H9 (cell line): ENCODE results near the gene PPP1R14C. TPM values are rescaled to one million over a fixed set of nuclear protein-coding genes. Genes with fewer than 3 reads are reported as not detected.

Experiments used
- DNase-seq: peaks from one replicate; pipeline ENCODE4 v3.0.0-alpha.2; 2017
- H2AFZ ChIP-seq: one replicate; pipeline ENCODE4 v1.6.1; 2013; ENCODE audit warnings: mild to moderate bottlenecking, low read length, control low read depth, moderate library complexity
- H2AK5ac ChIP-seq: 2 replicates; pipeline ENCODE4 v1.6.1; 2013; ENCODE audit warnings: low read length, control low read depth, mixed read lengths; ENCODE audit not compliant: insufficient read length
- H2BK120ac ChIP-seq: one replicate; pipeline ENCODE4 v1.6.1; 2013; ENCODE audit warnings: low read depth, mild to moderate bottlenecking, low read length, control low read depth, inconsistent platforms; ENCODE audit not compliant: poor library complexity, severe bottlenecking
- H2BK12ac ChIP-seq: 2 replicates; pipeline ENCODE4 v1.6.1; 2013; ENCODE audit warnings: low read length, control low read depth, mixed read lengths, low read depth; ENCODE audit not compliant: insufficient read length
- H2BK15ac ChIP-seq: 2 replicates; pipeline ENCODE4 v1.6.1; 2013; ENCODE audit warnings: low read depth, low read length, control low read depth
- H2BK20ac ChIP-seq: one replicate; pipeline ENCODE4 v1.6.1; 2013; ENCODE audit warnings: low read depth, mild to moderate bottlenecking, low read length, control low read depth, inconsistent platforms; ENCODE audit not compliant: poor library complexity, severe bottlenecking
- H2BK5ac ChIP-seq: 2 replicates; pipeline ENCODE4 v1.6.1; 2013; ENCODE audit warnings: low read length, control low read depth, mixed read lengths; ENCODE audit not compliant: insufficient read length
- H3K14ac ChIP-seq: 2 replicates; pipeline ENCODE4 v1.6.1; 2013; ENCODE audit warnings: low read length, control low read depth; ENCODE audit not compliant: insufficient read depth
- H3K18ac ChIP-seq: 2 replicates; pipeline ENCODE4 v1.6.1; 2013; ENCODE audit warnings: low read depth, mild to moderate bottlenecking, mixed read lengths, low read length, control low read depth; ENCODE audit not compliant: insufficient read length
- H3K23ac ChIP-seq: 2 replicates; pipeline ENCODE4 v1.6.1; 2013; ENCODE audit warnings: low read length, control low read depth, mixed read lengths, low read depth; ENCODE audit not compliant: insufficient read length
- H3K23me2 ChIP-seq: 2 replicates; pipeline ENCODE4 v1.6.1; 2013; ENCODE audit warnings: low read depth, mild to moderate bottlenecking, mixed read lengths, low read length, control low read depth; ENCODE audit not compliant: insufficient read length, poor library complexity, severe bottlenecking
- H3K27ac ChIP-seq: 2 replicates; pipeline ENCODE4 v1.5.1; 2013; ENCODE audit warnings: low read length, control low read depth, mixed read lengths, low read depth; ENCODE audit not compliant: insufficient read length
- H3K27me3 ChIP-seq: 2 replicates; pipeline ENCODE4 v1.6.1; 2013; ENCODE audit warnings: low read length, control low read depth, inconsistent platforms; ENCODE audit not compliant: insufficient read depth
- H3K4ac ChIP-seq: 2 replicates; pipeline ENCODE4 v1.6.1; 2013; ENCODE audit warnings: low read depth, mild to moderate bottlenecking, control low read depth, inconsistent platforms, low read length, moderate library complexity
- H3K4me1 ChIP-seq: 2 replicates; pipeline ENCODE4 v1.6.1; 2013; ENCODE audit warnings: low read length, control low read depth, inconsistent platforms; ENCODE audit not compliant: insufficient read depth
- H3K4me2 ChIP-seq: 2 replicates; pipeline ENCODE4 v1.6.1; 2013; ENCODE audit warnings: low read length, control low read depth, mixed read lengths; ENCODE audit not compliant: insufficient read length, insufficient read depth
- H3K56ac ChIP-seq: 2 replicates; pipeline ENCODE4 v1.6.1; 2013; ENCODE audit warnings: low read depth, mild to moderate bottlenecking, mixed read lengths, low read length, control low read depth; ENCODE audit not compliant: insufficient read length
- H3K79me1 ChIP-seq: 2 replicates; pipeline ENCODE4 v1.6.1; 2013; ENCODE audit warnings: low read depth, mild to moderate bottlenecking, moderate library complexity, low read length, control low read depth, inconsistent platforms; ENCODE audit not compliant: insufficient read depth, poor library complexity, severe bottlenecking
- H3K79me2 ChIP-seq: 2 replicates; pipeline ENCODE4 v1.6.1; 2013; ENCODE audit warnings: low read length, control low read depth, inconsistent platforms; ENCODE audit not compliant: insufficient read depth
- H3K9ac ChIP-seq: 2 replicates; pipeline ENCODE4 v1.6.1; 2013; ENCODE audit warnings: low read length, control low read depth, mixed read lengths; ENCODE audit not compliant: insufficient read length; ENCODE audit errors: extremely low read depth
- H3K9me3 ChIP-seq: one replicate; pipeline ENCODE4 v1.6.1; 2013; ENCODE audit warnings: low read depth, low read length, inconsistent platforms; ENCODE audit not compliant: control insufficient read depth
- H3T11ph ChIP-seq: one replicate; pipeline ENCODE4 v1.6.1; 2013; ENCODE audit warnings: mild to moderate bottlenecking, low read length, control low read depth, inconsistent platforms
- H4K20me1 ChIP-seq: one replicate; pipeline ENCODE4 v1.6.1; 2013; ENCODE audit not compliant: control insufficient read depth, insufficient read length, insufficient read depth
- H4K5ac ChIP-seq: 2 replicates; pipeline ENCODE4 v1.6.1; 2013; ENCODE audit warnings: low read depth, mild to moderate bottlenecking, mixed read lengths, low read length, control low read depth; ENCODE audit not compliant: insufficient read length
- H4K8ac ChIP-seq: replicated peaks from 2 replicates; pipeline ENCODE4 v1.6.1; 2013; ENCODE audit warnings: low read length, control low read depth, mixed read lengths, low read depth; ENCODE audit not compliant: insufficient read length
- H4K91ac ChIP-seq: 2 replicates; pipeline ENCODE4 v1.6.1; 2013; ENCODE audit warnings: low read depth, mild to moderate bottlenecking, moderate library complexity, mixed read lengths, low read length, control low read depth; ENCODE audit not compliant: insufficient read length
- H3K27ac Mint-ChIP-seq, 3 experiments: 2 replicates in 2 of 3; 3 replicates in 1 of 3; pipeline ENCODE4 v1.8.0; 2020 to 2021; ENCODE audit warnings: mixed read lengths in 3 of 3, mild to moderate bottlenecking in 1 of 3, moderate library complexity in 1 of 3
- H3K27me3 Mint-ChIP-seq: 2 replicates; pipeline ENCODE4 v1.8.0; 2021; ENCODE audit warnings: low read depth, mild to moderate bottlenecking, moderate library complexity, mixed read lengths
- H3K36me3 Mint-ChIP-seq, 3 experiments: 2 replicates in 2 of 3; 3 replicates in 1 of 3; pipeline ENCODE4 v1.8.0; 2020 to 2021; ENCODE audit warnings: low read depth in 3 of 3, mixed read lengths in 3 of 3; ENCODE audit not compliant: insufficient read depth in 1 of 3
- H3K4me1 Mint-ChIP-seq, 2 experiments: 2 replicates each; pipeline ENCODE4 v1.8.0; 2020; ENCODE audit warnings: mixed read lengths in 2 of 2
- H3K4me3 Mint-ChIP-seq, 2 experiments: 2 replicates in 1 of 2; 3 replicates in 1 of 2; pipeline ENCODE4 v1.8.0; 2020 to 2021; ENCODE audit warnings: mild to moderate bottlenecking in 2 of 2, mixed read lengths in 2 of 2, moderate library complexity in 1 of 2
- H3K9me3 Mint-ChIP-seq, 2 experiments: 2 replicates in 1 of 2; 3 replicates in 1 of 2; pipeline ENCODE4 v1.8.0; 2020; ENCODE audit warnings: mild to moderate bottlenecking in 2 of 2, mixed read lengths in 2 of 2, moderate library complexity in 1 of 2
- WGBS: extraction: QIAGEN DNeasy Blood & Tissue Kit; methylation state at CpG from one replicate; pipeline ENCODE4 v1.1.7; 2013; ENCODE audit warnings: missing lambda C conversion rate, low lambda C conversion rate, mixed read lengths; ENCODE audit not compliant: insufficient read length; ENCODE audit errors: extremely low coverage; 5-methylcytosine and 5-hydroxymethylcytosine counted together
- total RNA-seq: library from RNA; stranded (reverse); gene quantifications from 2 replicates; pipeline ENCODE4 v1.2.1, GENCODE V29; 2021
- TF ChIP-seq, protein P1 (sequence below): fragments of 200-600 bp; sonication (generic); conservative IDR thresholded peaks from 3 replicates; pipeline ENCODE4 v1.8.0; 2021; ENCODE audit warnings: antibody characterized with exemption, mild to moderate bottlenecking

Gene PPP1R14C
- total RNA-seq, 1 experiment from 2014 or later = 0.37 TPM

DNA sequence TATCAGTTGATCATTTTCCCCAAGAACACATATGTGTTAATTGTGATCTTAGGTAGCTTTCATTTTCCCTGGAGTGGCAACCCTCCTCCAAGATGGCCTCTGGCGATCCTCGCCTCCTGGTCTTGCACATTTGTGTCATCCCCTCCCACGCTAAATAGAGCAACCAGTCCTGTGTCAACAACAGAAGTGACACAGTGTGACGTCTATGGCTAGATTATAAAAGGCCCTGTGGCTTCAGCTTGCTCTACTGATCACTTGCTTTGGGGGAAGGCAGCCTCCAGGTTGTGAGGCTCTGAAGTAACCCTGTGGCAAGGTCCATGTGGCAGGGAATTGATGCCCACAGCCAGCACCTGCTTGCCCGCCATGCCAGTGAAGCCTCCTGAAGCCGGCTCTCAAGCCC, 30.6 kb upstream of the PPP1R14C start:
- Mint-ChIP-seq H3K4me3 (no peak overlapping the region), H3K27me3 (peaks cover 4% of the 10 kb centered on the region), H3K9me3 (peaks cover 6 to 7% of the 10 kb centered on the region in 2 experiments; a peak in 4 of 5 replicates), H3K27ac (no peak overlapping the region), H3K36me3 (peaks cover 0 to 5% (median under 1%) of the 10 kb centered on the region in 3 experiments; a peak in 4 of 7 replicates), H3K4me1 (no peaks in the 10 kb centered on the region)
- Histone ChIP-seq H3K79me2 (no peaks in the 10 kb centered on the region), H3K4me2 (no peak overlapping the region), H3K9ac (no peak overlapping the region), H2BK12ac (no peak overlapping the region), H3K4me1 (no peaks in the 10 kb centered on the region), H4K8ac (no peak overlapping the region), H3K27ac (no peak overlapping the region), H3K23ac (no peak overlapping the region), H2BK120ac (no peak overlapping the region), H2BK15ac (no peak overlapping the region), H3K79me1 (no peaks in the 10 kb centered on the region), H3K27me3 (no peaks in the 10 kb centered on the region), H4K5ac (no peak overlapping the region), H3K14ac (no peak overlapping the region), H3K56ac (no peak overlapping the region), H3T11ph (no peak overlapping the region), H2BK20ac (no peak overlapping the region), H3K4ac (no peak overlapping the region), H4K91ac (no peak overlapping the region), H2AFZ (no peak overlapping the region), H3K18ac (no peak overlapping the region), H4K20me1 (no peaks in the 10 kb centered on the region), H3K9me3 (no peaks in the 10 kb centered on the region), H2AK5ac (no peak overlapping the region), H3K23me2 (no peaks in the 10 kb centered on the region), H2BK5ac (no peak overlapping the region)
- WGBS = no CpG with 5 or more reads among the region's 6 CpGs
- no peak for DNase-seq
- TF ChIP-seq, protein P1, sequence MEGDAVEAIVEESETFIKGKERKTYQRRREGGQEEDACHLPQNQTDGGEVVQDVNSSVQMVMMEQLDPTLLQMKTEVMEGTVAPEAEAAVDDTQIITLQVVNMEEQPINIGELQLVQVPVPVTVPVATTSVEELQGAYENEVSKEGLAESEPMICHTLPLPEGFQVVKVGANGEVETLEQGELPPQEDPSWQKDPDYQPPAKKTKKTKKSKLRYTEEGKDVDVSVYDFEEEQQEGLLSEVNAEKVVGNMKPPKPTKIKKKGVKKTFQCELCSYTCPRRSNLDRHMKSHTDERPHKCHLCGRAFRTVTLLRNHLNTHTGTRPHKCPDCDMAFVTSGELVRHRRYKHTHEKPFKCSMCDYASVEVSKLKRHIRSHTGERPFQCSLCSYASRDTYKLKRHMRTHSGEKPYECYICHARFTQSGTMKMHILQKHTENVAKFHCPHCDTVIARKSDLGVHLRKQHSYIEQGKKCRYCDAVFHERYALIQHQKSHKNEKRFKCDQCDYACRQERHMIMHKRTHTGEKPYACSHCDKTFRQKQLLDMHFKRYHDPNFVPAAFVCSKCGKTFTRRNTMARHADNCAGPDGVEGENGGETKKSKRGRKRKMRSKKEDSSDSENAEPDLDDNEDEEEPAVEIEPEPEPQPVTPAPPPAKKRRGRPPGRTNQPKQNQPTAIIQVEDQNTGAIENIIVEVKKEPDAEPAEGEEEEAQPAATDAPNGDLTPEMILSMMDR = no peak
